Stomach (tissue), 4 donors: ENCODE results near the gene ZNF415.

Experiments used
- EP300 ChIP-seq: sonication (generic); formaldehyde crosslinking; IDR thresholded peaks from one replicate; pipeline ENCODE4 v1.6.1; 2017; ENCODE audit warnings: antibody characterized with exemption
- POLR2A ChIP-seq, 4 donors: fragments of 450-650 bp; IDR thresholded peaks; one replicate each; pipeline ENCODE4 v1.6.1; 2016; ENCODE audit warnings: antibody characterized with exemption in 4 of 4, control low read depth in 2 of 4, mild to moderate bottlenecking in 1 of 4, moderate library complexity in 1 of 4
- POLR2AphosphoS5 ChIP-seq, 3 donors: sonication (generic); formaldehyde crosslinking; IDR thresholded peaks; one replicate each; pipeline ENCODE4 v1.6.1; 2016; ENCODE audit warnings: antibody characterized with exemption in 3 of 3
- TF ChIP-seq, protein P1 (sequence below), 7 experiments: fragments of 450-650 bp in 4 of 7; fragments of 200-600 bp in 3 of 7; sonication (generic) in 3 of 7; IDR thresholded peaks; one replicate each; pipeline ENCODE4 v1.5.1; 2016 to 2019; ENCODE audit warnings: antibody characterized with exemption in 7 of 7, control low read depth in 2 of 7, mild to moderate bottlenecking in 1 of 7

DNA sequence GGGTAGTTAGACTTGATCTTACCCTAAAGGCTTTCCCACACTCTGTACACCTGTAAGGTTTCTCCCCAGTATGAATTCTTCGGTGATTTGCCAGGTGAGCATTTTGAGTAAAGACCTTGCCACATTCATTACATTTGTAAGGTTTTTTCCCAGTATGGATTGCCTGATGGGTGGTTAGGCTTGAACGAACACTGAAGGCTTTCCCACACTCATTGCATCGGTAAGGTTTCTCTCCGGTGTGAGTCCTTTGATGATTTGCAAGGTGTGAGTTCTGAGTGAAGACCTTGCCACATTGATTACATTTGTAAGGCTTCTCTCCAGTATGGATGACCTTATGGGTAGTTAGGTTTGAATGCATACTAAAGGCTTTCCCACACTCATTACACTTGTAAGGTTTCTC, 64.5 kb downstream of the ZNF415 start:
- TF ChIP-seq POLR2A (IDR thresholded peaks at IDR 0.05) (no peak), EP300 (no peak), POLR2AphosphoS5 (IDR thresholded peaks at IDR 0.05) (no peak)
- TF ChIP-seq, protein P1, sequence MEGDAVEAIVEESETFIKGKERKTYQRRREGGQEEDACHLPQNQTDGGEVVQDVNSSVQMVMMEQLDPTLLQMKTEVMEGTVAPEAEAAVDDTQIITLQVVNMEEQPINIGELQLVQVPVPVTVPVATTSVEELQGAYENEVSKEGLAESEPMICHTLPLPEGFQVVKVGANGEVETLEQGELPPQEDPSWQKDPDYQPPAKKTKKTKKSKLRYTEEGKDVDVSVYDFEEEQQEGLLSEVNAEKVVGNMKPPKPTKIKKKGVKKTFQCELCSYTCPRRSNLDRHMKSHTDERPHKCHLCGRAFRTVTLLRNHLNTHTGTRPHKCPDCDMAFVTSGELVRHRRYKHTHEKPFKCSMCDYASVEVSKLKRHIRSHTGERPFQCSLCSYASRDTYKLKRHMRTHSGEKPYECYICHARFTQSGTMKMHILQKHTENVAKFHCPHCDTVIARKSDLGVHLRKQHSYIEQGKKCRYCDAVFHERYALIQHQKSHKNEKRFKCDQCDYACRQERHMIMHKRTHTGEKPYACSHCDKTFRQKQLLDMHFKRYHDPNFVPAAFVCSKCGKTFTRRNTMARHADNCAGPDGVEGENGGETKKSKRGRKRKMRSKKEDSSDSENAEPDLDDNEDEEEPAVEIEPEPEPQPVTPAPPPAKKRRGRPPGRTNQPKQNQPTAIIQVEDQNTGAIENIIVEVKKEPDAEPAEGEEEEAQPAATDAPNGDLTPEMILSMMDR (IDR thresholded peaks at IDR 0.05), result no peak
